ENCODE results near the gene MIA3. TPM values are rescaled to one million over a fixed set of nuclear protein-coding genes. Genes with fewer than 3 reads are reported as not detected.

Gene MIA3
- total and polyA plus RNA-seq, 2 experiments from 2014 or later = 32.7 to 40.0 TPM

GRCh38 chr1:222610728-222611127, 7.2 kb upstream of the MIA3 start:
- H3K4me3 ChIP-seq = no peak overlapping the region
- peaks cover 17% of the 10 kb centered on the region; the same call in 2 of the 3 replicates for H3K9me3 Mint-ChIP-seq
- no peak overlapping the region for H3K27ac ChIP-seq (ENCODE audit: low read depth)
- no peak for TF ChIP-seq EZH2phosphoT487 (IDR thresholded peaks at IDR 0.05; ENCODE audit: unreplicated experiment)
- no peak for TF ChIP-seq ZNF331 (CRISPR knock-in tag; IDR thresholded peaks at IDR 0.05; ENCODE audit: low read depth)
- TF ChIP-seq NANOG (IDR thresholded peaks at IDR 0.05; ENCODE audit: borderline replicate concordance) = no peak
- TF ChIP-seq, protein P1, sequence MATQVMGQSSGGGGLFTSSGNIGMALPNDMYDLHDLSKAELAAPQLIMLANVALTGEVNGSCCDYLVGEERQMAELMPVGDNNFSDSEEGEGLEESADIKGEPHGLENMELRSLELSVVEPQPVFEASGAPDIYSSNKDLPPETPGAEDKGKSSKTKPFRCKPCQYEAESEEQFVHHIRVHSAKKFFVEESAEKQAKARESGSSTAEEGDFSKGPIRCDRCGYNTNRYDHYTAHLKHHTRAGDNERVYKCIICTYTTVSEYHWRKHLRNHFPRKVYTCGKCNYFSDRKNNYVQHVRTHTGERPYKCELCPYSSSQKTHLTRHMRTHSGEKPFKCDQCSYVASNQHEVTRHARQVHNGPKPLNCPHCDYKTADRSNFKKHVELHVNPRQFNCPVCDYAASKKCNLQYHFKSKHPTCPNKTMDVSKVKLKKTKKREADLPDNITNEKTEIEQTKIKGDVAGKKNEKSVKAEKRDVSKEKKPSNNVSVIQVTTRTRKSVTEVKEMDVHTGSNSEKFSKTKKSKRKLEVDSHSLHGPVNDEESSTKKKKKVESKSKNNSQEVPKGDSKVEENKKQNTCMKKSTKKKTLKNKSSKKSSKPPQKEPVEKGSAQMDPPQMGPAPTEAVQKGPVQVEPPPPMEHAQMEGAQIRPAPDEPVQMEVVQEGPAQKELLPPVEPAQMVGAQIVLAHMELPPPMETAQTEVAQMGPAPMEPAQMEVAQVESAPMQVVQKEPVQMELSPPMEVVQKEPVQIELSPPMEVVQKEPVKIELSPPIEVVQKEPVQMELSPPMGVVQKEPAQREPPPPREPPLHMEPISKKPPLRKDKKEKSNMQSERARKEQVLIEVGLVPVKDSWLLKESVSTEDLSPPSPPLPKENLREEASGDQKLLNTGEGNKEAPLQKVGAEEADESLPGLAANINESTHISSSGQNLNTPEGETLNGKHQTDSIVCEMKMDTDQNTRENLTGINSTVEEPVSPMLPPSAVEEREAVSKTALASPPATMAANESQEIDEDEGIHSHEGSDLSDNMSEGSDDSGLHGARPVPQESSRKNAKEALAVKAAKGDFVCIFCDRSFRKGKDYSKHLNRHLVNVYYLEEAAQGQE (IDR thresholded peaks at IDR 0.05; ENCODE audit: unreplicated experiment) = no peak
- TF ChIP-seq EZH2 (IDR thresholded peaks at IDR 0.05; ENCODE audit: low read depth, unreplicated experiment) = no peak
- no peak for TF ChIP-seq STAT1 (IDR thresholded peaks at IDR 0.05; ENCODE audit: unreplicated experiment)
- TF ChIP-seq ZNF114 (CRISPR knock-in tag; IDR thresholded peaks at IDR 0.05) = no peak
- no peak for TF ChIP-seq ZNF462 (CRISPR knock-in tag; IDR thresholded peaks at IDR 0.05)
- no peak for TF ChIP-seq CREB1 (CRISPR knock-in tag; IDR thresholded peaks at IDR 0.05; ENCODE audit: low read depth)
- TF ChIP-seq, protein P2, sequence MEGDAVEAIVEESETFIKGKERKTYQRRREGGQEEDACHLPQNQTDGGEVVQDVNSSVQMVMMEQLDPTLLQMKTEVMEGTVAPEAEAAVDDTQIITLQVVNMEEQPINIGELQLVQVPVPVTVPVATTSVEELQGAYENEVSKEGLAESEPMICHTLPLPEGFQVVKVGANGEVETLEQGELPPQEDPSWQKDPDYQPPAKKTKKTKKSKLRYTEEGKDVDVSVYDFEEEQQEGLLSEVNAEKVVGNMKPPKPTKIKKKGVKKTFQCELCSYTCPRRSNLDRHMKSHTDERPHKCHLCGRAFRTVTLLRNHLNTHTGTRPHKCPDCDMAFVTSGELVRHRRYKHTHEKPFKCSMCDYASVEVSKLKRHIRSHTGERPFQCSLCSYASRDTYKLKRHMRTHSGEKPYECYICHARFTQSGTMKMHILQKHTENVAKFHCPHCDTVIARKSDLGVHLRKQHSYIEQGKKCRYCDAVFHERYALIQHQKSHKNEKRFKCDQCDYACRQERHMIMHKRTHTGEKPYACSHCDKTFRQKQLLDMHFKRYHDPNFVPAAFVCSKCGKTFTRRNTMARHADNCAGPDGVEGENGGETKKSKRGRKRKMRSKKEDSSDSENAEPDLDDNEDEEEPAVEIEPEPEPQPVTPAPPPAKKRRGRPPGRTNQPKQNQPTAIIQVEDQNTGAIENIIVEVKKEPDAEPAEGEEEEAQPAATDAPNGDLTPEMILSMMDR (conservative IDR thresholded peaks at IDR 0.05; ENCODE audit: low read depth in 2 of 2) = no peak
- no peak for TF ChIP-seq JUNB (IDR thresholded peaks at IDR 0.05; ENCODE audit: unreplicated experiment)
- DNase-seq (ENCODE audit: low spot score) (no peak), ATAC-seq (no peak)
- no peaks in the 10 kb centered on the region for H3K4me1 ChIP-seq (ENCODE audit: insufficient read depth)
- H4K20me1 ChIP-seq (replicated peaks; ENCODE audit: insufficient read depth) = no peaks in the 10 kb centered on the region
- H3K36me3 Mint-ChIP-seq (ENCODE audit: low read depth) = 0 out of 3 replicates have a peak, but pooled peaks cover 4% of the 10 kb centered on the region
- no peaks in the 10 kb centered on the region for H3K4me1 Mint-ChIP-seq
- no peak overlapping the region for H3K27ac Mint-ChIP-seq
- H3K27me3 Mint-ChIP-seq (ENCODE audit: insufficient read depth, low read depth, poor library complexity) = peaks cover 2% of the 10 kb centered on the region
- no peak overlapping the region for H3K4me3 Mint-ChIP-seq
- no peaks in the 10 kb centered on the region for H3K36me3 ChIP-seq (ENCODE audit: insufficient read depth)
- H2AFZ ChIP-seq = no peak overlapping the region
- H3K79me2 ChIP-seq (replicated peaks; ENCODE audit: insufficient read depth) = no peaks in the 10 kb centered on the region
- H3F3A ChIP-seq (replicated peaks; ENCODE audit: low read depth) = no peaks in the 10 kb centered on the region
- H3K27me3 ChIP-seq (ENCODE audit: insufficient read depth) = no peaks in the 10 kb centered on the region; the same call in 1 of the 2 replicates
- H3K4me2 ChIP-seq = no peak overlapping the region
- no peaks in the 10 kb centered on the region for H3K9me2 ChIP-seq (ENCODE audit: insufficient read depth)
